Endothelial cell of umbilical vein (primary cell): ENCODE measurements around the gene SCAMP1. TPM values are rescaled to one million over a fixed set of nuclear protein-coding genes. Genes with fewer than 3 reads are reported as not detected.

Source experiments
- BruUV-seq: library from RNA; stranded (reverse); fragments of 400-500 nt; replicated peaks from 2 replicates; lab custom pipeline; 2021; lab: Mats Ljungman, UMichigan
- CTCF ChIA-PET: fragments of 300-600, 350-600 bp; sonication (Branson Sonifier 250); formaldehyde crosslinking; loops from one replicate; lab custom pipeline; 2021; ENCODE audit warnings: antibody characterized with exemption, inconsistent platforms; lab: Charles Lee
- POLR2A ChIA-PET: fragments of 300-600, 350-600 bp; sonication (Branson Sonifier 250); formaldehyde crosslinking; loops from one replicate; lab custom pipeline; 2021; ENCODE audit warnings: antibody characterized with exemption, inconsistent platforms; lab: Charles Lee
- DNase-seq: peaks from one replicate; pipeline ENCODE4 v3.0.0-alpha.2; 2011; ENCODE audit warnings: low read depth, low spot score
- FAIRE-seq: peaks from 2 replicates; lab custom pipeline; 2011; peaks lifted over from hg19 to GRCh38; lab: Jason Lieb, UNC
- H2AFZ ChIP-seq: 2 replicates; pipeline ENCODE4 v1.6.0; 2012; ENCODE audit warnings: low read depth, low read length, control low read depth, inconsistent platforms
- H3K27ac ChIP-seq: 2 replicates; pipeline ENCODE4 v1.5.1; 2011; ENCODE audit warnings: low read depth, mild to moderate bottlenecking, control low read depth, low read length, moderate library complexity; ENCODE audit not compliant: insufficient read depth
- H3K27me3 ChIP-seq, 2 experiments: 2 replicates each; pipeline versions ENCODE4 v1.6.0 to v1.6.1; 2011; ENCODE audit warnings: low read length in 2 of 2, mixed read lengths in 1 of 2; ENCODE audit not compliant: control insufficient read depth in 2 of 2, insufficient read depth in 2 of 2
- H3K36me3 ChIP-seq, 2 experiments: 2 replicates in 1 of 2; 3 replicates in 1 of 2; pipeline ENCODE4 v1.5.1; 2011; ENCODE audit warnings: low read length in 2 of 2, mild to moderate bottlenecking in 1 of 2, moderate library complexity in 1 of 2; ENCODE audit not compliant: control insufficient read depth in 2 of 2, insufficient read depth in 2 of 2; ENCODE audit errors: extremely low read depth in 1 of 2
- H3K4me1 ChIP-seq: 3 replicates; pipeline ENCODE4 v1.5.1; 2011; ENCODE audit warnings: mild to moderate bottlenecking, low read length; ENCODE audit not compliant: control insufficient read depth, insufficient read depth; ENCODE audit errors: extremely low read depth
- H3K4me2 ChIP-seq: 2 replicates; pipeline ENCODE4 v1.6.1; 2011; ENCODE audit warnings: low read length, control low read depth, mixed read lengths; ENCODE audit not compliant: insufficient read depth
- H3K4me3 ChIP-seq, 3 experiments: fragments of 200-600 bp in 1 of 3; sonication (generic), shearing (Covaris generic) in 1 of 3; replicated peaks in 1 of 3; 2 replicates each; pipeline ENCODE4 v1.5.1; 2011 to 2016; ENCODE audit warnings: control low read depth in 3 of 3, low read length in 3 of 3, mild to moderate bottlenecking in 2 of 3, inconsistent platforms in 1 of 3, low read depth in 1 of 3, moderate library complexity in 1 of 3; ENCODE audit not compliant: insufficient read depth in 1 of 3
- H3K79me2 ChIP-seq: 2 replicates; pipeline ENCODE4 v1.6.0; 2012; ENCODE audit warnings: low read length, inconsistent platforms; ENCODE audit not compliant: control insufficient read depth, insufficient read depth
- H3K9ac ChIP-seq: replicated peaks from 2 replicates; pipeline ENCODE3; 2011; ENCODE audit warnings: low read length, control low read depth; ENCODE audit not compliant: insufficient read depth; ENCODE audit errors: extremely low read depth
- H3K9me1 ChIP-seq: replicated peaks from 3 replicates; pipeline ENCODE4 v1.6.0; 2011; ENCODE audit warnings: mild to moderate bottlenecking, low read length; ENCODE audit not compliant: control insufficient read depth, insufficient read depth; ENCODE audit errors: extremely low read depth
- H3K9me3 ChIP-seq: replicated peaks from 2 replicates; pipeline ENCODE4 v1.5.1; 2012; ENCODE audit warnings: low read length, inconsistent platforms; ENCODE audit not compliant: control insufficient read depth, insufficient read depth
- H4K20me1 ChIP-seq: replicated peaks from 2 replicates; pipeline ENCODE3; 2011; ENCODE audit warnings: mild to moderate bottlenecking, low read length; ENCODE audit not compliant: control insufficient read depth, insufficient read depth; ENCODE audit errors: extremely low read depth
- EZH2 ChIP-seq: IDR thresholded peaks from 2 replicates; pipeline ENCODE4 v1.6.1; 2012; ENCODE audit warnings: borderline replicate concordance, low read depth, mild to moderate bottlenecking, moderate library complexity, low read length, inconsistent platforms; ENCODE audit not compliant: severe bottlenecking
- FOS ChIP-seq: IDR thresholded peaks from 2 replicates; pipeline ENCODE4 v1.6.1; 2011; ENCODE audit warnings: mild to moderate bottlenecking, low read length, moderate library complexity, borderline replicate concordance; ENCODE audit not compliant: insufficient read depth
- GATA2 ChIP-seq: IDR thresholded peaks from 2 replicates; pipeline ENCODE4 v1.7.0; 2011; ENCODE audit warnings: low read depth, mild to moderate bottlenecking, moderate library complexity, mixed read lengths, low read length; ENCODE audit not compliant: insufficient read length, insufficient read depth
- JUN ChIP-seq: IDR thresholded peaks from 2 replicates; pipeline ENCODE4 v1.6.1; 2011; ENCODE audit warnings: borderline replicate concordance, low read depth; ENCODE audit not compliant: insufficient read length, insufficient read depth
- MAX ChIP-seq: IDR thresholded peaks from 2 replicates; pipeline ENCODE4 v1.6.1; 2011; ENCODE audit not compliant: insufficient read depth, insufficient read length
- MYC ChIP-seq: IDR thresholded peaks from one replicate; pipeline ENCODE4 v1.6.1; 2011; ENCODE audit warnings: mild to moderate bottlenecking, low read depth, low read length
- POLR2A ChIP-seq: IDR thresholded peaks from 2 replicates; pipeline ENCODE4 v1.6.1; 2012; ENCODE audit warnings: low read depth, mild to moderate bottlenecking, control low read depth, low read length
- POLR2AphosphoS5 ChIP-seq: IDR thresholded peaks from 2 replicates; pipeline ENCODE4 v1.6.1; 2012; ENCODE audit warnings: low read depth, mild to moderate bottlenecking, control low read depth, low read length, moderate library complexity; ENCODE audit not compliant: insufficient read depth
- dilution Hi-C: fragments of 300-500 bp; cut with MboI; formaldehyde crosslinking; loops from one replicate; pipeline ENCODE4 v1.15.0; 2019; ENCODE audit warnings: low sequenced_read_pairs; ENCODE audit not compliant: extremely low pct_ligation_motif_present
- intact Hi-C: fragments of 100-400 bp; cut with micrococcal nuclease; formaldehyde crosslinking; loops from one replicate; pipeline ENCODE4 v1.10.0; 2022
- polyA plus RNA-seq, 4 experiments: library from polyadenylated mRNA; depleted of rRNA in 3 of 4; stranded (reverse) in 3 of 4; unstranded in 1 of 4; fragments of >200 nt; gene quantifications; 2 replicates each; pipeline versions ENCODE4 v1.2.1 to v1.2.3, GENCODE V29; 2011 to 2012; ENCODE audit warnings: missing spikeins in 1 of 4
- total RNA-seq: library from RNA; stranded (reverse); gene quantifications from 2 replicates; pipeline ENCODE4 v1.2.3, GENCODE V29; 2021
- TF ChIP-seq, protein P1 (sequence below), 2 donors: IDR thresholded peaks; 1 replicate in 1 of 2; 2 replicates in 1 of 2; pipeline ENCODE4 v1.5.1; 2011; ENCODE audit warnings: low read length in 2 of 2, mild to moderate bottlenecking in 2 of 2, moderate library complexity in 2 of 2, control low read depth in 1 of 2, inconsistent platforms in 1 of 2, low read depth in 1 of 2; ENCODE audit not compliant: insufficient read depth in 1 of 2; ENCODE audit errors: extremely low read depth in 1 of 2

Gene SCAMP1
- total and polyA plus RNA-seq, 2 donors (not counting 3 experiments of a cell fraction or from before 2014, with no cell fraction given), result 13.7 to 29.0 TPM

DNA sequence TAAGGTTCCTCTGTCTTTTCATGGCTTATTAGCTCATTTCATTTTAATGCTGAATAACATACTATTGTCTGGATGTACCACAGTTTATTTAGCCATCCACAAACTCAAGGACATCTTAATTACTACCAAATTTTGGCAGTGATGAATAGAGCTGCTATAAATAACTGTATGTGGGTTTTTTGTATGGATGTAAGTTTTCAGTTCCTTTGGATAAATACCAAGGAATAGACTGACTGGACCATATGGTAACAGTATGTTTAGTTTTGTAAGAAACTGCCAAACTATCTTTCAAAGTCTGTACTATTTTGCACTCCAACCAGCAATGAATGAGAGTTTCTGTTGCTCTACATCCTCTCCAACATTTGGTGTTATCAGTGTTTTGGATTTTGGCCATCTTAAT, 38.7 kb downstream of the SCAMP1 start:
- TF ChIP-seq POLR2AphosphoS5, result no peak
- TF ChIP-seq FOS, result no peak
- FAIRE-seq (no peak), DNase-seq (no peak)
- intact Hi-C loops (no loop called here), dilution Hi-C loops (no loop called here)
- no peak overlapping the region for H3K4me2 ChIP-seq
- no peaks in the 10 kb centered on the region for H3K9me3 ChIP-seq
- no peaks in the 10 kb centered on the region for H3K4me1 ChIP-seq
- peaks cover 3% of the 10 kb centered on the region for H3K79me2 ChIP-seq
- no peak overlapping the region for H3K9ac ChIP-seq
- POLR2A ChIA-PET, result no interaction called here
- no peaks in the 10 kb centered on the region for H3K36me3 ChIP-seq
- no peaks in the 10 kb centered on the region for H4K20me1 ChIP-seq
- no peak overlapping the region for H2AFZ ChIP-seq
- H3K27me3 ChIP-seq, result no peaks in the 10 kb centered on the region
- H3K9me1 ChIP-seq, result no peaks in the 10 kb centered on the region
- BruUV-seq, result no TSS peak
- no peak overlapping the region for H3K27ac ChIP-seq
- CTCF ChIA-PET, result no interaction called here
- H3K4me3 ChIP-seq, result no peak overlapping the region

DNA sequence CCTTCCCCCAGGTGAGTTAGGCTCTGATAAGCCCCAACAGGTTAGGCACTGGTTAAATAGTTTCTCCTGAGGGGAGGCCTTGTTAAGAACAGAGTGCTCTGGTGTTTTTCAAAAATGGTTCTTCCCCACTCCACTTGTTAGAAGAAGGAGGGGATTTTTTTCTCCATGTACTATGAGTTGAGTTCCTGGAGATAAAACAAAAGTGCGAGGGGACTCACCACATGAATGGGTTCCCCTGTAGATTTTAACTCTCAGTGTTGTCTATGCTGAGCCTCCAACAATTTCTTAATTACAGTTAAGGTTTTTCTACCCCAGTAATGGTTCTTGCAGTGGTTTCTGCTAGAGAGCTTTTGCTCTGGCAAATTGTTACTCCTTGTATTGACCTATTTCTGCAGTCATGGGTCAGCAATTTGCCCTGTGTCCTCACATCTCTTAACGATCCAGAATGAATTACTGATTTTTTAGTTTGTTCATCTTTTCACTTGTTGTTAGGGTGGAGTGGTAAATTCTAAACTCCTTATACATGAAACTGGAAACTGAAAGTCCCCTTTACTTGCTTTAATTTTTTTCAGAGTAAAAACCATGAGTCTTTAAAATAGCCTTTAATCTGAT, 44.4 kb downstream of the SCAMP1 start:
- peaks cover 14% of the 10 kb centered on the region for H3K4me1 ChIP-seq
- H3K9ac ChIP-seq, result no peak overlapping the region
- intact Hi-C loops (no loop called here), dilution Hi-C loops (no loop called here)
- no peak for DNase-seq
- no peak overlapping the region for H2AFZ ChIP-seq
- H3K79me2 ChIP-seq, result peaks cover 16% of the 10 kb centered on the region
- FAIRE-seq, result no peak
- TF ChIP-seq POLR2AphosphoS5 (no peak), JUN (no peak), MYC (no peak), FOS (no peak), MAX (no peak), POLR2A (no peak), GATA2 (no peak), EZH2 (no peak)
- TF ChIP-seq, protein P1, sequence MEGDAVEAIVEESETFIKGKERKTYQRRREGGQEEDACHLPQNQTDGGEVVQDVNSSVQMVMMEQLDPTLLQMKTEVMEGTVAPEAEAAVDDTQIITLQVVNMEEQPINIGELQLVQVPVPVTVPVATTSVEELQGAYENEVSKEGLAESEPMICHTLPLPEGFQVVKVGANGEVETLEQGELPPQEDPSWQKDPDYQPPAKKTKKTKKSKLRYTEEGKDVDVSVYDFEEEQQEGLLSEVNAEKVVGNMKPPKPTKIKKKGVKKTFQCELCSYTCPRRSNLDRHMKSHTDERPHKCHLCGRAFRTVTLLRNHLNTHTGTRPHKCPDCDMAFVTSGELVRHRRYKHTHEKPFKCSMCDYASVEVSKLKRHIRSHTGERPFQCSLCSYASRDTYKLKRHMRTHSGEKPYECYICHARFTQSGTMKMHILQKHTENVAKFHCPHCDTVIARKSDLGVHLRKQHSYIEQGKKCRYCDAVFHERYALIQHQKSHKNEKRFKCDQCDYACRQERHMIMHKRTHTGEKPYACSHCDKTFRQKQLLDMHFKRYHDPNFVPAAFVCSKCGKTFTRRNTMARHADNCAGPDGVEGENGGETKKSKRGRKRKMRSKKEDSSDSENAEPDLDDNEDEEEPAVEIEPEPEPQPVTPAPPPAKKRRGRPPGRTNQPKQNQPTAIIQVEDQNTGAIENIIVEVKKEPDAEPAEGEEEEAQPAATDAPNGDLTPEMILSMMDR (IDR thresholded peaks at IDR 0.05; ENCODE audit: extremely low read depth in 1 of 2, insufficient read depth in 1 of 2, low read depth in 1 of 2, low read length in 2 of 2), result no peak
- H3K9me3 ChIP-seq, result no peaks in the 10 kb centered on the region
- H3K27me3 ChIP-seq, result no peaks in the 10 kb centered on the region
- H3K4me3 ChIP-seq, result no peak overlapping the region
- no peaks in the 10 kb centered on the region for H3K9me1 ChIP-seq
- no TSS peak for BruUV-seq
- ChIA-PET CTCF (no interaction called here), POLR2A (no interaction called here)
- no peaks in the 10 kb centered on the region for H3K36me3 ChIP-seq
- H4K20me1 ChIP-seq, result no peaks in the 10 kb centered on the region
- no peak overlapping the region for H3K27ac ChIP-seq
- H3K4me2 ChIP-seq, result no peak overlapping the region
